GM10847 (cell line): ENCODE data around the gene FOXO3.

Experiments
- POLR2A ChIP-seq: IDR thresholded peaks from 2 replicates; pipeline ENCODE4 v1.6.1; 2011; ENCODE audit not compliant: insufficient read length; ENCODE audit errors: extremely low read depth

The FOXO3 gene

DNA sequence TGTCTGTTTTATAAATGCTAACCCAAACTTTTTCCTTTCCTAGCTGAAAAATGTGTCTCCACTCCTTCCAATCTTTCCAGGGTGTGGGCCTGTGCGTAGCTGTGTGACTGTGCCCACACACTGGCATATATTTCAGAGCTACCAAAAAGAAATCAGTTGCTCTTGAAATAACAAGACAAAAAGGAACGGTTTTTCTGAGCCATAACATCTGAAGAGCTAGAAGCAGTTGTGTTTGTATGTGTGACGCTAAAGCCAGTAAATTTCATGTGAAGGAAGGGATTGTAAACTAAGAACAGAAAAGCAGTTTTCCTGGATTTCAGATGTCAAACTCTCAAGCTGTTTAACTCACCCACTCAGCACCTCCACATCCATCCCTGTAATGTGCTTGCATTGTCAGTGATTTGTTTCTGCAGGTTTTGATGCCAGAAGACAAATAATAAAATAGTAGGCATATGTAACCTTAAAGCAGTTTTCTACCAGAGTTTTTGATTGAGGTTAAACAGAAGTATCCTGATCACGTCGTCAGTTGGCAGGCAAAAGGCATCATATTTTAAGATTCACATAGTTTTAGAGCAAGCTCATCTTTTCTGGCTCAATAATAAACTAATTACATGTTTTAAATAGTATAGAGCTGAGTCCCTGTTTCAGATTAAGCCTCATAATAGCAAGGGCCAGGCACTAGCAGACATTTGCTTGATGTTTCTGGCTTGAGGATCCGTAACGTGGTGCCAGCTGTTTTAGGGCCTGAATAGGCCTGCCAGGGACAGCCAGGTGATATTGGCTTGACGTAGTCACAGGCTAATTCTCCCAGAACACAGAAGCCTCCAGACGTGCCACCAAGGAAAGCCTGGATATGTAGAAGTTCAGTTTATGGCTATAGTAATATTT lies 90.9 kb downstream of the FOXO3 start:
- TF ChIP-seq POLR2A = no peak

- no peak for TF ChIP-seq POLR2A
Measured at GRCh38 chr6:108652375-108652774, 91.7 kb downstream of the FOXO3 start.

DNA sequence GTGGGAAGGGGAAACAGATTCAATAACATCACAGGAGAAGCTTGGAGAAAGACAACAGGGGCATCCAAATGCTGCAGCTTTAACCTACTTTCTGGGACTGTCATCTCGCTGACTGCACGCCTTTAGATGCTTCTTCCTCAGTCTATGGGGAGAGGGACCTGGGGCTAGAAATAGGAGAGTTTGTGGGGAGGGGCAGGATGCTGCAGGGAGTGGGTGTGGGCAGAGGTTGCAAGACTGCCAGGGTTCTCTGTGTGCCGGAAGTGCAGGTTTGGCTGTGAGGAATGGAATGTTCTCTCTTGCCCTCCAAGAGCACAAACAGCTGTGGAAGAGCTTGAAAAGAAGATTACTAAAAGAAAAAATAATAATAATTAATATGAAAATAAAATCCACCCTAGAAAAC lies 93.2 kb downstream of the FOXO3 start:
- TF ChIP-seq POLR2A = no peak

GRCh38 chr6:108654465-108655106 lies 93.9 kb downstream of the FOXO3 start:
- TF ChIP-seq POLR2A = no peak

GRCh38 chr6:108655806-108656651 lies 95.3 kb downstream of the FOXO3 start:
- TF ChIP-seq POLR2A = no peak

DNA sequence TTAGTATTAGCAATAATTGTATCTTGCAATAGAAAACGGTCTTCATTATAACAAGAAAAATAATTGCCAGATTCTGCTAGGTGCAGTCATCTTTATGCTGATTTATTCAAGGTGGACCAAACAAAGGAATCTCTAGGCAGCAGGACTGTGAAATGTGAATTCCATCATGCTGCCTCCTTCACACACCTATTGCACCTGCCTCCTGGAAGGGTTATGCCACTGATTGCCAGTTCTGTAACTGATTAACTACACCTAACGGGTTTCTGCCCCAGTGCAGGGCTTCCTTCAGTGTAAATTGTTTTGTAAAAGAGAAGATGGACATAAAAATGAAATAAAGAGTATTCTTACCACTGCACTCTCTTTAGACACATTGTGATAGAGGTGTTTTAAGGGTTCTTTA lies 96.1 kb downstream of the FOXO3 start:
- TF ChIP-seq POLR2A = no peak

GRCh38 chr6:108658174-108658573 lies 97.5 kb downstream of the FOXO3 start:
- TF ChIP-seq POLR2A = no peak

- TF ChIP-seq POLR2A = no peak
Measured at GRCh38 chr6:108660251-108660650, 99.5 kb downstream of the FOXO3 start.

GRCh38 chr6:108661430-108661829 lies 100.7 kb downstream of the FOXO3 start:
- TF ChIP-seq POLR2A = no peak

DNA sequence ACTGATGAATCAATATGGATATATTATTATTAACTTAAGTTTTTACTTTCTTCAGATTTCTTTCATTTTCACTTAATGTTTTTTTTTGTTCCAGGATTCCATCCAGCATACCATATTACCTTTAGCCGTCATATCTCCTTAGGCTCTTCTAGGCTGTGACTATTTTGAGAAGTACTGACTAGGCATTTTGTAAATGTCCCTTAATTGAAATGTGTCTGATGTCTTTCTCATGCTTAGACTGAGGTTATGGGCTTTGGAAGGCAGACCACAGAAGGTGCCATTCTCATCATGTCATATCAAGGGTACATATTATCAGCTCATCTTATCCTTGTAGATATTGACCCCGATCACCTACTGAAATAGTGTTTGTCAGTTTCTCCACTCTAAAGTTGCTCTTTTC lies 101.3 kb downstream of the FOXO3 start:
- no peak for TF ChIP-seq POLR2A

- TF ChIP-seq POLR2A = no peak
Measured at GRCh38 chr6:108662702-108663101, 102.0 kb downstream of the FOXO3 start.

DNA sequence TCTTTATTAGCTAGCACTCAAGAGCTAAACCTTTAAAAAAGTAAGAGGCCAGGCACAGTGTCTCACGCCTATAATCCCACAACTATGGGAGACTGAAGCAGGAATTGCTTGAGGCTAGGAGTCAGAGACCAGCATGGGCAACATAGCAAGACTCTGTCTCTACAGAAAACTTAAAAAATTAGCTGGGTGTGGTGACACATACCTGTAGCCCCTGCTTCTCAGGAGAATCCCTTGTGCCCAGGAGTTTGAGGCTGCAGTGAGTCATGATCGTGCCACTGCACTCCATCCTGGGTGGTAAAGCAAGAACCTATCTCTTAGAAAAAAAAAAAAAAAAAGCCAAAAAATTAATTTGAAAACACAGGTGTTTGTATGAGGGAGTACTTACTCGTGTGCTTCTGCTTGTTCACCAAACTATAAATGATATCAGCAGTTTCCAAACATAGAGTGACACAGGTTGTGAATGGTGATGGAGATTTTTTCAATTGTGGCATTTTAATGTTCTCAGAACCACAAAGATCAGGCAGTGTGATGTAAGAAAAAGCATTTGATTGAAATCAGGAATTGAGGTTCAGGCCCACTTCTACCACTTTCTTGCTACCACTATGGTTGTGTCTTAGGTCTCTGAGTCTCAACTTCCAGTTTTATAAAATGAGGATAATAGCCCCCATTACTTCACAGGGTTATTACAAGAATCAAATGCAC lies 104.9 kb downstream of the FOXO3 start:
- no peak for TF ChIP-seq POLR2A

- no peak for TF ChIP-seq POLR2A
Measured at GRCh38 chr6:108666656-108667260, 106.0 kb downstream of the FOXO3 start.

DNA sequence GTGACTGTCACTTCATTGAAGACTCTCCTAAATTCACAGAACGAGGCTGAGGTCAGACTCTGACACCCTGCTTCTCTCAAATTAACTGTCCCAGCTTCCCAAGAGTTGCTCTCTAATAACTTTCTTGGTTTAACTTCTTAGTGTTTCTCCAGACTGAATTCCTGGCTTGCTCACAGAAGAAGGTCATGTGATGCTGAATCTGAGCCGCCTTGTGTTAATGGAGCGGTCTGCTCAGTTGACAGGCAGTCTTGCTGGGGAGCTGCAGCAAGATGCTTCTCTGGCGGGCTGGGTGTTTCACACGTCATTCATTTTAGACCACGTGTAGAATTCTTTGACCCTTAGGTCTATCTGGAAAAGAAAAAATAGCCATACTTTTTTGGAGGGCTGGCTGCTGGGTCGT lies 107.3 kb downstream of the FOXO3 start:
- no peak for TF ChIP-seq POLR2A

DNA sequence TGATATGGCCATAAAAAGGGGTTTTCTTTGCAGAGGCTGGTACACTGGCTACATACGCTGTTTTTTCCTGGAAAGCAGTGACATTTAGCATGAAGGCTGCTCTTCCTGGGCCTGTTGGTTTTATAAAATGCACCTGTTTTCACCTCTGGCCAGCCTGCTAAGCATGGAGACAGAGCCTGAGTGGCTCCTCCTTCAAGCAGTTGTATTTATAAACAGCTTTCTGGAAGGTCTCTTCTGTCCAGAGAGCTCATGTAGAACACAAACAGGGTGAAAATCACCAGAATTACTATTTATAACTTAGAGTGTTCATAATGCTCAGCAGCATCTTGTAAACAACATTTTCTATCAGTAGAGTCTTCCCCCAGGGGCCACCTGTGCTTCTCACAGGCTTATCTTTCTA lies 109.0 kb downstream of the FOXO3 start:
- no peak for TF ChIP-seq POLR2A
